HL-60 (cell line): ENCODE measurements around the gene ADAMTS16.

Experiments
- DNase-seq, 2 experiments: peaks; one replicate each; pipeline ENCODE4 v3.0.0-alpha.2; 2010 to 2020; ENCODE audit warnings: low read depth in 1 of 2, low spot score in 1 of 2
- H3K27ac ChIP-seq: fragments of 250-450 bp; sonication (Bioruptor Pico); replicated peaks from 2 replicates; pipeline ENCODE4 v1.5.1; 2020; ENCODE audit warnings: mild to moderate bottlenecking, moderate library complexity
- H3K27me3 ChIP-seq: fragments of 250-450 bp; sonication (Bioruptor Pico); 2 replicates; pipeline ENCODE4 v1.5.1; 2021; ENCODE audit warnings: mild to moderate bottlenecking, moderate library complexity; ENCODE audit not compliant: insufficient read depth, poor library complexity, severe bottlenecking
- H3K4me3 ChIP-seq: replicated peaks from 2 replicates; pipeline ENCODE4 v1.5.1; 2011; ENCODE audit warnings: mild to moderate bottlenecking, control low read depth, low read length; ENCODE audit not compliant: insufficient read depth
- CTCF ChIP-seq: IDR thresholded peaks from one replicate; pipeline ENCODE4 v1.5.1; 2011; ENCODE audit warnings: low read length, control low read depth, inconsistent platforms; ENCODE audit not compliant: insufficient read depth
- GABPA ChIP-seq: IDR thresholded peaks from 2 replicates; pipeline ENCODE4 v1.6.1; 2012; ENCODE audit warnings: low read depth
- POLR2AphosphoS5 ChIP-seq: IDR thresholded peaks from 2 replicates; pipeline ENCODE4 v1.6.1; 2012; ENCODE audit warnings: low read depth
- SPI1 ChIP-seq: IDR thresholded peaks from 2 replicates; pipeline ENCODE4 v1.6.1; 2012; ENCODE audit warnings: low read depth, mild to moderate bottlenecking, borderline replicate concordance
- TF ChIP-seq, protein P1 (sequence below): IDR thresholded peaks from 2 replicates; pipeline ENCODE4 v1.6.1; 2012; ENCODE audit warnings: low read depth; ENCODE audit not compliant: insufficient replicate concordance

The ADAMTS16 gene

GRCh38 chr5:5287419-5287818 is 147.3 kb downstream of the ADAMTS16 start:
- no peak overlapping the region for H3K27ac ChIP-seq
- no peak overlapping the region for H3K4me3 ChIP-seq
- peaks cover 2% of the 10 kb centered on the region for H3K27me3 ChIP-seq
- no peak for DNase-seq
- TF ChIP-seq POLR2AphosphoS5 (no peak), SPI1 (no peak), CTCF (no peak)
- TF ChIP-seq, protein P1, sequence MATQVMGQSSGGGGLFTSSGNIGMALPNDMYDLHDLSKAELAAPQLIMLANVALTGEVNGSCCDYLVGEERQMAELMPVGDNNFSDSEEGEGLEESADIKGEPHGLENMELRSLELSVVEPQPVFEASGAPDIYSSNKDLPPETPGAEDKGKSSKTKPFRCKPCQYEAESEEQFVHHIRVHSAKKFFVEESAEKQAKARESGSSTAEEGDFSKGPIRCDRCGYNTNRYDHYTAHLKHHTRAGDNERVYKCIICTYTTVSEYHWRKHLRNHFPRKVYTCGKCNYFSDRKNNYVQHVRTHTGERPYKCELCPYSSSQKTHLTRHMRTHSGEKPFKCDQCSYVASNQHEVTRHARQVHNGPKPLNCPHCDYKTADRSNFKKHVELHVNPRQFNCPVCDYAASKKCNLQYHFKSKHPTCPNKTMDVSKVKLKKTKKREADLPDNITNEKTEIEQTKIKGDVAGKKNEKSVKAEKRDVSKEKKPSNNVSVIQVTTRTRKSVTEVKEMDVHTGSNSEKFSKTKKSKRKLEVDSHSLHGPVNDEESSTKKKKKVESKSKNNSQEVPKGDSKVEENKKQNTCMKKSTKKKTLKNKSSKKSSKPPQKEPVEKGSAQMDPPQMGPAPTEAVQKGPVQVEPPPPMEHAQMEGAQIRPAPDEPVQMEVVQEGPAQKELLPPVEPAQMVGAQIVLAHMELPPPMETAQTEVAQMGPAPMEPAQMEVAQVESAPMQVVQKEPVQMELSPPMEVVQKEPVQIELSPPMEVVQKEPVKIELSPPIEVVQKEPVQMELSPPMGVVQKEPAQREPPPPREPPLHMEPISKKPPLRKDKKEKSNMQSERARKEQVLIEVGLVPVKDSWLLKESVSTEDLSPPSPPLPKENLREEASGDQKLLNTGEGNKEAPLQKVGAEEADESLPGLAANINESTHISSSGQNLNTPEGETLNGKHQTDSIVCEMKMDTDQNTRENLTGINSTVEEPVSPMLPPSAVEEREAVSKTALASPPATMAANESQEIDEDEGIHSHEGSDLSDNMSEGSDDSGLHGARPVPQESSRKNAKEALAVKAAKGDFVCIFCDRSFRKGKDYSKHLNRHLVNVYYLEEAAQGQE, result no peak

- no peak for DNase-seq
- TF ChIP-seq GABPA (no peak), SPI1 (no peak), CTCF (no peak), POLR2AphosphoS5 (no peak)
- TF ChIP-seq, protein P1, result no peak
- Histone ChIP-seq H3K27me3 (peaks cover 2% of the 10 kb centered on the region), H3K27ac (no peak overlapping the region), H3K4me3 (no peak overlapping the region)
These were observed 148.1 kb downstream of the ADAMTS16 start for GRCh38 chr5:5288201-5288600.

DNA sequence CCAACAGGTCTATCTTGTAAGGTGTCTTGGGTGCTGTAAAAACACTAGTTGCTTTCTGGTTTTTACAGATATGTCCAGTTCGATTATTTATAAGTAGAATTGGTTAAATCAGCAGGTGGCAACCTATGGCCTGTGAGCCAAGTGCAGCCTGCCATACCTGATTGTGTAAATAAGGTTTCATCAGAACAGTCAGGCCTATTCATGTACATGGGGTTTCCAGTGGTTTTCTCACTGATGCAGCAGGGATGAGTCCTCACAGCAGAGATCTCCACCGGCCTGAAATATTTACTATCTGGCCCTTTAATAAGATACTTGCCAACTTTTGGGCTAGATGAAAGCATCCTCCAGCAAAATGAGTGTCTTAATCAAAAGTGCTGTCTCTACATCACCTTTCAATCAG is 149.4 kb downstream of the ADAMTS16 start:
- no peak for DNase-seq
- H3K27ac ChIP-seq, result no peak overlapping the region
- TF ChIP-seq CTCF (no peak), SPI1 (no peak), GABPA (no peak), POLR2AphosphoS5 (no peak)
- TF ChIP-seq, protein P1, result no peak
- peaks cover 2% of the 10 kb centered on the region for H3K27me3 ChIP-seq
- no peak overlapping the region for H3K4me3 ChIP-seq
